Heart left ventricle (tissue), 16 donors: ENCODE data around the gene CYP2A6. TPM values are rescaled to one million over a fixed set of nuclear protein-coding genes. Genes with fewer than 3 reads are reported as not detected.
"Not testable (repeated sequence)": the region's sequence is repeated elsewhere in the genome, so short reads cannot be mapped to it uniquely, and the experiment has no call there.

ENCODE experiments used
- ATAC-seq, 4 donors: fragments of 200-7000 bp; cut with Tn5 transposase; one replicate each; pipeline ENCODE4 v1.9.1; 2020 to 2022; ENCODE audit warnings: moderate library complexity in 4 of 4, mild to moderate bottlenecking in 3 of 4, moderate number of reproducible peaks in 1 of 4
- DNase-seq, 5 donors: peaks; one replicate each; pipeline ENCODE4 v3.0.0-alpha.2; 2020
- H3K27ac ChIP-seq, 12 donors: fragments of 200-600 bp; sonication (generic) in 4 of 12; one replicate each; pipeline versions ENCODE4 v1.5.0 to v1.8.0; 2016 to 2022; ENCODE audit warnings: mild to moderate bottlenecking in 2 of 12
- H3K27me3 ChIP-seq, 9 donors: fragments of 200-600 bp; sonication (generic) in 2 of 9; one replicate each; pipeline versions ENCODE4 v1.5.1 to v1.8.0; 2016 to 2022; ENCODE audit warnings: mild to moderate bottlenecking in 3 of 9
- H3K36me3 ChIP-seq, 9 donors: fragments of 200-600 bp; sonication (generic) in 2 of 9; one replicate each; pipeline versions ENCODE4 v1.5.0 to v1.8.0; 2018 to 2022; ENCODE audit warnings: mild to moderate bottlenecking in 2 of 9
- H3K4me1 ChIP-seq, 12 donors: fragments of 200-600 bp; sonication (generic) in 4 of 12; one replicate each; pipeline versions ENCODE4 v1.5.0 to v1.8.0; 2016 to 2022; ENCODE audit warnings: mild to moderate bottlenecking in 3 of 12
- H3K4me3 ChIP-seq, 12 donors: fragments of 200-600 bp; sonication (generic) in 4 of 12; one replicate each; pipeline versions ENCODE4 v1.5.0 to v1.8.0; 2017 to 2022; ENCODE audit warnings: mild to moderate bottlenecking in 9 of 12, moderate library complexity in 4 of 12
- H3K9me3 ChIP-seq, 12 donors: fragments of 200-600 bp; sonication (generic) in 4 of 12; one replicate each; pipeline versions ENCODE4 v1.5.0 to v1.8.0; 2016 to 2022; ENCODE audit warnings: mild to moderate bottlenecking in 1 of 12
- POLR2A ChIP-seq, 2 donors: fragments of 450-650 bp; IDR thresholded peaks; one replicate each; pipeline ENCODE4 v1.6.1; 2017; ENCODE audit warnings: antibody characterized with exemption in 2 of 2, mild to moderate bottlenecking in 2 of 2, moderate library complexity in 2 of 2
- WGBS, 4 donors: extraction: QIAGEN DNeasy Blood & Tissue Kit in 2 of 4; methylation state at CpG; one replicate each; pipeline versions ENCODE4 v1.1.5 to v1.1.7; 2013 to 2018; 5-methylcytosine and 5-hydroxymethylcytosine counted together
- intact Hi-C, 10 donors: fragments of 100-400 bp; cut with DNase I; formaldehyde crosslinking; loops; one replicate each; pipeline versions ENCODE4 v1.11.1 to v1.14.2; 2022
- polyA plus RNA-seq, 2 donors: library from polyadenylated mRNA; stranded (reverse); fragments of 200-250 nt; gene quantifications; one replicate each; pipeline ENCODE4 v1.2.3, GENCODE V29; 2013
- total RNA-seq, 9 donors: library from RNA; depleted of rRNA in 2 of 9; stranded (reverse); fragments of >200 nt in 2 of 9; fragmentation: NEBNext Ultra II Directional in 3 of 9; extraction: Animal tissue kit (Norgen Biotek cat#: 25700) in 3 of 9; gene quantifications; one replicate each; pipeline versions ENCODE4 v1.1.0 to v1.2.4, GENCODE V29; 2016 to 2023
- TF ChIP-seq, protein P1 (sequence below), 12 donors: fragments of 200-600 bp; sonication (generic) in 4 of 12; IDR thresholded peaks; one replicate each; pipeline versions ENCODE4 v1.5.0 to v1.8.0; 2018 to 2022; ENCODE audit warnings: antibody characterized with exemption in 12 of 12, mild to moderate bottlenecking in 5 of 12
- donor health status: ischemic (EF 13 %, LVEDD 7.1; RV severe dilation, severe dysfunction).
- donor health status: healthy with polysubstance abuse.
- donor health status: DM: no; HTN: yes; CAD: no.
- donor health status: DM: no; HTN: no; CAD: no.
- donor health status: ischemic (EF 25% LVEDD 6.9; RV normal size, moderate dysfunction).
- donor health status: ischemic (EF 25% LVEDD 5.7; RV mildly dilated, moderate dysfunction).
- donor health status: healthy.
- donor health status: DM: yes; HTN: yes; CAD: no.
- donor health status: ischemic (EF 35%, LVEDD 5.7; RV mildly dilated, moderate dysfunction).
- donor health status: nonischemic (EF 11% LVEDD 7.7; RV severe dilation, severe dysfunction).
- donor health status: DM: yes; HTN: yes; CAD: no.
- donor health status: PGD.
- donor health status: ischemic (EF 29% LVEDD 5.4; RV normal size, mild dysfunction).
- donor health status: nonischemic (EF 23%, LVEDD 6.1; RV moderate dilation, normal function).

The CYP2A6 gene
- total and polyA plus RNA-seq, 11 donors: 0.16 TPM; not detected in 10

DNA sequence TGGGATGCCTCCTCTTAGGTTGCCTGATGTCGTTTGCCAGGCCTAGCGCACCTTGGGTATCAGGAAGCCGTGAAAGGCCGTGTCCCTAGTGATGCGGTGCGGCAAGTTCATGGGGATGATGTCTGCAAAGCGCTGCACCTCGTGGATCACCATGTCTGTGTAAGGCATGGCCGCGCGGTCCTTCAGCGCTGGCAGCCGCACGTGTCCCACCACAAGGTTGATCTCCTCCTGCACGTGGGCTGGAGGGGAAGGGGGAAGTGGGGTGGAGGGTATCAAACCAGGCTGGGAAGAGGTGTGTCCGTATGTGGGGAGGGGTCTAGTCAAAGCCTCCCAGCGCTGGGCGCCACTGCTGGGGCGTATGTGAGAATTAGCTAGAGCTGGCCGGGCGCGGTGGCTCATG, 28.1 kb downstream of the CYP2A6 start:
- Histone ChIP-seq H3K4me3 (no peak overlapping the region), H3K27ac (peak overlapping the region in 3 of 12 donors; percentile 47 to 54 (median 48)), H3K4me1 (peaks cover 0 to 42% (median 21%) of the 10 kb centered on the region in 12 donors), H3K27me3 (no peaks in the 10 kb centered on the region), H3K9me3 (no peaks in the 10 kb centered on the region), H3K36me3 (peaks cover 0 to 6% (median 0%) of the 10 kb centered on the region in 9 donors)
- 86 to 93% (median 91%) methylated on average over 22 of the region's 22 CpGs for WGBS, 4 donors
- ATAC-seq (no peak), DNase-seq (no peak)
- intact Hi-C loops: loop anchor here in 3 of 10 donors (2.0 to 5.0 kb wide), 2 partner anchors 159 to 160 kb away; no protein-coding TSS in a partner anchor
- no peak for TF ChIP-seq POLR2A (IDR thresholded peaks at IDR 0.05)
- TF ChIP-seq, protein P1, sequence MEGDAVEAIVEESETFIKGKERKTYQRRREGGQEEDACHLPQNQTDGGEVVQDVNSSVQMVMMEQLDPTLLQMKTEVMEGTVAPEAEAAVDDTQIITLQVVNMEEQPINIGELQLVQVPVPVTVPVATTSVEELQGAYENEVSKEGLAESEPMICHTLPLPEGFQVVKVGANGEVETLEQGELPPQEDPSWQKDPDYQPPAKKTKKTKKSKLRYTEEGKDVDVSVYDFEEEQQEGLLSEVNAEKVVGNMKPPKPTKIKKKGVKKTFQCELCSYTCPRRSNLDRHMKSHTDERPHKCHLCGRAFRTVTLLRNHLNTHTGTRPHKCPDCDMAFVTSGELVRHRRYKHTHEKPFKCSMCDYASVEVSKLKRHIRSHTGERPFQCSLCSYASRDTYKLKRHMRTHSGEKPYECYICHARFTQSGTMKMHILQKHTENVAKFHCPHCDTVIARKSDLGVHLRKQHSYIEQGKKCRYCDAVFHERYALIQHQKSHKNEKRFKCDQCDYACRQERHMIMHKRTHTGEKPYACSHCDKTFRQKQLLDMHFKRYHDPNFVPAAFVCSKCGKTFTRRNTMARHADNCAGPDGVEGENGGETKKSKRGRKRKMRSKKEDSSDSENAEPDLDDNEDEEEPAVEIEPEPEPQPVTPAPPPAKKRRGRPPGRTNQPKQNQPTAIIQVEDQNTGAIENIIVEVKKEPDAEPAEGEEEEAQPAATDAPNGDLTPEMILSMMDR (IDR thresholded peaks at IDR 0.05): no peak

DNA sequence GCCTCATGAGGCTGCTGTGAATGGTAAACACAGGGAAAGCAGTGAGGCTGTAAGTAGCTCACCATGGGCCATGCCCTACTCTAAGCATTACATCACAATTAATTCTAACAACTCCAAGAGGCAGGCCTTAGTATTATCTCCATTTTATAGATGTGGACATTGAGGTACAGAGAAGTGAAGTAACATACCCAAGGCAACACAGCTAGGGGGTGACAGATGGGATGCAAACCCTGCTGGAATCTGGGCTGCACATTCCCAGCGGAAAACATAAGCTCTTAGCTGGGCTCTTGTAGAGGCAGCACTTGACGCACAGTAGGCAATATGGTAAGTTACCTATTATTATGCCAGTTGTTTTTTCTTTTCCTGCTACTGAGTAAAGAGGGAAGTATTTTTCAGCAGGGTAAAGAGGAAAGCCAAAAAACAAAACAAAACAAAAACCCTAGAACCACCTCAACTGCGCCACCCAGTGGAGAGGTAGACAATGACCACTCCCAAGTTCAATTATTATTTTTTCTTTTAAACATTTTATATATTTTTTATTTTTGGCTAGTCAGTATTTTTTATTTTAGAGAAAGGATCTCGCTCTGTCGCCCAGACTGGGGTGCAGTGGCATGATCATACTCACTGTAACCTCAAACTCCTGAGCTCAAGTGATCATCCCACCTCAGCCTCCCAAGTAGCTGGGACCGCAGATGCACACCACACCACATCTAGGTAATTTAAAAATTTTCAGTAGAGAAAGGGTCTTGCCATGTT, 30.6 kb downstream of the CYP2A6 start:
- DNase-seq (peak in 1 of 5 donors; percentile 38), ATAC-seq (peak in 3 of 4 donors; percentile 6 to 38 (median 23))
- TF ChIP-seq, protein P1 (IDR thresholded peaks at IDR 0.05): peak; percentile 77 to 88 (median 82)
- H3K27me3 ChIP-seq, H3K36me3 ChIP-seq, H3K9me3 ChIP-seq, H3K4me3 ChIP-seq: not testable (repeated sequence)
- Histone ChIP-seq H3K27ac (peak overlapping the region in 6 of 12 donors; percentile 43 to 70 (median 56)), H3K4me1 (peaks cover 0 to 42% (median 21%) of the 10 kb centered on the region in 12 donors)
- intact Hi-C loops: loop anchor here in 8 of 10 donors (1.0 to 5.0 kb wide), 7 partner anchors 62 to 308 kb away; partner anchors contain the start of genes ACTMAP (in 1 of the 8), COQ8B (in 1 of the 8), ITPKC (in 1 of the 8) and SNRPA (in 1 of the 8)
- WGBS, 4 donors: 38 to 46% (median 44%) methylated on average over 6 of the region's 6 CpGs

DNA sequence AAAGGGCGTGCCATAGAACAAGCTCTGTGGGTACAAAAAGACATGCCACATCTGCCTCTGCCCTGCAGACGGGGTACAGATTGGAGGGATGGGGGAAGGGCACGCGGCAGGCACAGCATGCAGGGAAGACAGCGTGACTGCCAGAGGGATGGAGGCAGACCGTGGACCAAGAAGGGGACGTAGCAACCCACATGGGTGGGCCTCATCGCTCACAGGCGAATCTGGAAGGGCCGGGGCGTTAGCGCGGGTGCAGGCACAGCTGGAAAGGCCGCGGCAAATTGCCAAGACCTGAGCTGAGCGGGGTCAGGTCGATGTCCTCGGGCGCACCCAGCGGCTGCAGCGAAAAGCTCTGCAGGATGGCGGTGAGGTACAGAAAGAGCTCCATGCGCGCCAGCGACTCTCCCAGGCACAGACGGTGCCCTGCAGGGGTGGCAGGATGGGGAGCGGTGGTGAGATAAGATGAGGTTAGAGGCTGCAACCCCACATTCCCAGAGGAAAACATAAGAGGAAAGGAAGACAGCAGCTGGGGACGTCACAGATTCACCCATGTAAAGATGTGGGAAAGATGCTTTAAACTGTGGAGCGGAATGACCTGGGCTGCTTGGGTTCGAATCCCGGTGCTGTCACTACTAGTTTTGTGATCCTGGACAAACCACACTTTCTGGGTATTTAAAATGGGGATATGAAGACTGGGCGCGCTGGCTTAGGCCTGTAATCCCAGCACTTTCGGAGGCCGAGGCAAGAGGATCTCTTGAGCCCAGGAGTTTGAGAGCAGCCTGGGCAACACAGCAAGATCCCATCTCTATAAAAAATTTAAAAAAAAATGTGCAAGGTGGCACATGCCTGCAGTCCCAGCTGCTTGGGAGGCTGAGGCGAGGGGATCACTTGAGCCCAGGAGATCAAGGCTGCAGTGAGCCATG, 31.5 kb downstream of the CYP2A6 start:
- H3K36me3 ChIP-seq, H3K9me3 ChIP-seq, H3K27me3 ChIP-seq: not testable (repeated sequence)
- 22 to 35% (median 29%) methylated on average over 21 to 35 of the region's 36 CpGs for WGBS, 4 donors
- intact Hi-C loops: loop anchor here in 7 of 10 donors (1.0 to 5.0 kb wide), 7 partner anchors 61 to 309 kb away; partner anchors contain the start of genes ACTMAP (in 1 of the 7), COQ8B (in 1 of the 7), ITPKC (in 1 of the 7) and SNRPA (in 1 of the 7)
- TF ChIP-seq, protein P1 (IDR thresholded peaks at IDR 0.05): peak in 10 of 12 donors; percentile 7 to 48 (median 24)
- peak; percentile 67 to 90 (median 86) for ATAC-seq
- peaks cover 0 to 34% (median 21%) of the 10 kb centered on the region in 12 donors for H3K4me1 ChIP-seq
- peak overlapping the region in 8 of 12 donors; percentile 30 to 70 (median 56) for H3K27ac ChIP-seq
- peak overlapping the region in 10 of 12 donors; percentile 13 to 52 (median 38) for H3K4me3 ChIP-seq
- DNase-seq: peak; percentile 83 to 92 (median 86)
